GM19468 (cell line): ENCODE results near the gene PCDHGA1.
"Not testable (repeated sequence)": the region's sequence is repeated elsewhere in the genome, so short reads cannot be mapped to it uniquely, and the experiment has no call there.

ENCODE experiments used
- ATAC-seq: cut with Tn5 transposase; IDR thresholded peaks from one replicate; pipeline ENCODE4 v1.9.1; 2021; ENCODE audit warnings: mild to moderate bottlenecking, moderate library complexity, moderate number of reproducible peaks; ENCODE audit not compliant: unreplicated experiment; ENCODE audit errors: extremely low read depth

Gene PCDHGA1

DNA sequence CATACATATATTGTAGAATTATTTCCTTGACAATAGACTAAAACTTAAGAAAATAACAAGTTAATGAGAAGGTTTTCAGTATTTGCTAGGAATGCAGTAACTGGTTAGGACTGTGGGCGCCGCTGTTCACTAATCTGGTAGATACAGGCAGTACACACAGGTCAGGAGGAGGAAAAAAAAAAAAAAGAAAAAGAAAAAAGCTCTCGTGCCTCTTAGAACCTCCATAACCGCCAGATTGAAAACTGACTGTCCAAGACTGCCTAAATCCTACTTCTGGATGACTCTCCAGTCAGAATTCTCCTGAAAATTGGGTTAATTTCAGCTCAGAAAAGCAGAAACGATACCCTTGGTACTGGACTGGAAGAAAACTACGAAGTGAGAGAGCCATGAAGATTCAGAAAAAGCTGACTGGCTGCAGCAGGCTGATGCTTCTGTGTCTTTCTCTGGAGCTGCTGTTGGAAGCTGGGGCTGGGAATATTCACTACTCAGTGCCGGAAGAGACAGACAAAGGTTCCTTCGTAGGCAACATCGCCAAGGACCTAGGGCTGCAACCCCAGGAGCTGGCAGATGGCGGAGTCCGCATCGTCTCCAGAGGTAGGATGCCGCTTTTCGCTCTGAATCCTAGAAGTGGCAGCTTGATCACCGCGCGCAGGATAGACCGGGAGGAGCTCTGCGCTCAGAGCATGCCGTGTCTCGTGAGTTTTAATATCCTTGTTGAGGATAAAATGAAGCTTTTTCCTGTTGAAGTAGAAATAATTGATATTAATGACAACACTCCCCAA, at the start of gene PCDHGA1:
TSS of gene PCDHGA1 (plus strand) at position 216 of the 782 bp plus-strand sequence.
- no peak for ATAC-seq

DNA sequence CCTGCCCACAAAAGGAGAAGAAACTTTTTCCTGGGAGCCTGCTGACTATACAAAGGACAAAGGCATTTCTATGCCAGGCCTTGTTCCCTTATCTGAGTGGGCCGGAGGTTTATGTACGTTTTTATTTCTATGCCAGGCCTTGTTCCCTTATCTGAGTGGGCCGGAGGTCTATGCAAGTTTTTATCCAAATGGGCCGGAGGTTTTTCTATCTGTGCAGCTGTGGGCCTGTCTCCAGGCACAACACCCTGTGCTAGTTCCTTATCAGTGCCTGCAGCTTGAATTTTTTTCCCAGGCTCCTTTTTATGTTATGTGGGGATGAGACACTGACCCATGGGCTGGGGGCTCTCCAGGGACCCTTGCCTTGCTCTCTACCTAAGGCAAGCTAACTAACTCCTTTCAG, 31.9 kb upstream of the PCDHGA1 start:
- no peak for ATAC-seq

- ATAC-seq = no peak
Measured at GRCh38 chr5:141303756-141304155, 26.6 kb upstream of the PCDHGA1 start, which contains the start of gene SLC25A2. TSS of gene SLC25A2 (minus strand) at chr5:141304049. CDS start at chr5:141303865, 184 bp downstream.

- ATAC-seq = no peak
Measured at GRCh38 chr5:141306630-141307029, 23.7 kb upstream of the PCDHGA1 start.

DNA sequence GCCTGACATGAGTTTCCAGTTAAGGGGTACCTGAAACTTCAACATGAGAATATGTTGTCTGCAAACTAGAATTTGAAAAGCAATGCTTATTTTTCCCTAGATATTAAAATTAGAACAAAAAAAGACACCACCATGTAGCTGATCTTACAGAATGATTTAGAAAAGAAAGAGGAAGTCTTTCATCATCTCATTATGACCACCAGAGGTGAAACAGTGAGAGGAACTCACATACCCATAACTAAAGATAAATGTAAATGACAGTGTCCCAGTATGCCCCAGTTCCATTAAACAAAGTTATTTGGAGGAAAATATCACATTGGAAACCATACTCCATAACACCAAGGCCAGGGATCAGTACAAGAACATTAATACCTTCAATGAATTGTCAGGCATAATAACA, 16.6 kb upstream of the PCDHGA1 start:
- no peak for ATAC-seq

- not testable (repeated sequence) for ATAC-seq
Measured at GRCh38 chr5:141316963-141317362, 13.4 kb upstream of the PCDHGA1 start.

- no peak for ATAC-seq
Measured at GRCh38 chr5:141319202-141319601, 11.1 kb upstream of the PCDHGA1 start.

- no peak for ATAC-seq
Measured at GRCh38 chr5:141319699-141320098, 10.6 kb upstream of the PCDHGA1 start.

DNA sequence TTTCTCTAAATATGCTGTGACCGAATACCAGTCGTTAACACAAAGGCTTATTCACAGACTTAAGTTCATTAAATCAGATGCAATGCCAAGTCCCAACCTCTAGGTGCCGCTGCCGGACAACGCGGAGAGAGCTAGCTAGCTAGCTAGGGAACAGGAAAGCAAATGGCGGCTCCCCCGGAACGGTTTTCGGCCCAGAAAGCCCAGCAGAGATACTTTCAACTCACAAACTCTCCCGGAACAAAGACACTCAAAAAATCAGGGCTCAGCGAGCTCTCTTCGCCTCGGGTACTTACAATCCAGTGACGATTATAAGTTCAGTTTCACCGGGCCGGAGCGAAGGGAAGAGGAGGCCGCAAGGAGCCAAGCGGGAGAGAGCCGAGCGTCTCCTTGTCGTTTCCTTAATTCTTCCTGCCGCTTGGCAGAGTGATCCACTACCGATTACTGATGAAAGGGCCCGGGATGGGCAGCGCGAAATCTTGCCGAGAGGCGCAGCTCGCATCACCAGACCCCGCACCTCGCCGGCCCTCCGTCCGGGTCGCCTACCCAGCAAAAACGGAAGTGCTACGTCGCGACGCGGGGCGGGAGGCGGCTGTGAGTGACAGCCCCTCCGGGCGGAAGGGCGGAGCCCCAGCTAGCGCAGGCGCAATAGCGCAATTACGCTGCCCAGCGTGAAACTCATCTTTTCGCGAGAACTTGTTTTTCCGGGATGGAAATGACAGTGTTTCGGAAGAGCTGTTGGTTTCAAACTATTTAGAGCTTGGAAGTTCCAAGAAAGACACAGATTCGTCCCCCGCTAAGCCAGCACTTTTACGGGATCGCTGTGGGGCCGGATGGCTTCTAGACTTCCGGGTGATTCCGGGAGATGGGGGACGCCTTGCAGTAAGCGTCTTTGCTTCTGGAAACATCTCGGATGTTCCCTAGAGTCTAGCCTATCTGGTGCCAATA, 9.8 kb upstream of the PCDHGA1 start, which contains the start of gene TAF7:
TSS of gene TAF7 (minus strand) at position 560 of the 945 bp plus-strand sequence. CDS start 740 bp downstream, outside the sequence.
- ATAC-seq = peak; percentile 96

DNA sequence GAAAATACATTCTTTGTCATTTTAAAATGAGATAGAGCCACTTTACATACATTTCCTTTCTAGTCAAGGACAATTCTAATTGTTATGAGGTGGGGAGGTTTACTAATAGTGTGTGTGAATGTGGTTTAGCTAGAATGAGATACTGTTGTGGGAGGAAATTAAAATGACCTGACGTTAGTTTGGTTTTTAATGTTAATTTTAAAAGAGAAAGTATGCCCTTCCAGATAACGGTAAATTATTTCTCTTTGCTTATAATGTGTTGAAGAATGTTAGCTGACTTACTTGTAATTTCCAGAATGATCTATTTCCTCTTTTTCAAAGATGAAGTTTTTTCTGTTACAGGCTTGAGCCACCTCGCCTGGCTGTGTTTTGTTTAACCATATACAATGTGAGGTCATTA, 8.1 kb upstream of the PCDHGA1 start:
- no peak for ATAC-seq

DNA sequence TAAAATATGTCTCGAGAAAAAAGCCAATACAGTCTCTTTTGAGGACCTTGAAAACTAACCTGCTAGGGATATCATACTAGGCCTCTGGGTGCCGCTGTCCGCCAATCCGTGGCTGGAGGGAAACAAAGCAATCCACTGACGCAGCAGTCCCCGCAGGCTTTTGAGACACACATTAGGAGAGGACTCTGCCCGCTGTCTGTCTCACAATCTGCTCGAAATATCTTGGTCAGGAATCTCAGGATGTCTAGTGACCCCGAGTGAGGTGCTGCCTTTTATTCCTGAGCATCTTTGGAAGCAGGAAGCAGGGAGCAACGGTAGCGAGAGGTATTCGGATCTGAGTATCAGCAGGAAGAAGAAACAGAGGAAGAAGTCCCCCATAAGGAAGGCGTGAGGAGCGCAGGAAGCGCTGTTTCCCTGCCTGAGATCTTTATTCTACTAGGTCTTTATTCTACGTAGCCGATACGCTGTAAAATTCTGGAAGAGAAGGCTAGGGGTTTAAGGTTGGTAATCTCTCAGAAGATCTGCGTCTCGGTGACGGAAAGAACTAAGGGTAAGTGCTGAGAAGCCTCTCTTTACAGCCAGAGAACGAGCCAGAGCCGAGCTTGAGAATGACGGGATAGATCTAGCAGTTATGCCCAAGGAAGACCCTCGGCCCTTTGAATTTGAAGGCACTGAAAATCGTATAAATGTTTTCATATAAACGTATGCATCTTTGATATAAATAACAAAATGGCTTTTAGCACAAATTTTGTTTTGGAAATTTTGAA, 4.0 kb upstream of the PCDHGA1 start:
- peak; percentile 28 for ATAC-seq

DNA sequence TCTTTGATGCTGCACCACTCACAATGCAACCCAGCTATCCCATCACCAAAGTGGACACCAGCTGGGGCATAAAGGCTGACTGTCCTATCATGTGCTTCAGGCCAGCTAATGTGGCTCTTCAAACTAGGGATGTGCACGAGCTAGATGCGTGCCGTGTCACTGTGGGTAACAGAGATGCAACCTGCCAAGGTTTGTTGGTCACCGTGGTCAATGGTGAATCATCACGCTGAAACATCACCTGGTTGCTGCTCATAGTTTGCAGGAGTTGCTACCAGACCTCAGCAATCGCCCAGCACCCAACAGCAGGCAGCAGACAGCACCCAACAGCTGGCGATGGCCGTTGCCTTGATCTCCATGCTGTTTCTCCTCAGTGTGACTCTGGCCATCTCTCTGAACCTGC, 2.1 kb upstream of the PCDHGA1 start:
- ATAC-seq = no peak

DNA sequence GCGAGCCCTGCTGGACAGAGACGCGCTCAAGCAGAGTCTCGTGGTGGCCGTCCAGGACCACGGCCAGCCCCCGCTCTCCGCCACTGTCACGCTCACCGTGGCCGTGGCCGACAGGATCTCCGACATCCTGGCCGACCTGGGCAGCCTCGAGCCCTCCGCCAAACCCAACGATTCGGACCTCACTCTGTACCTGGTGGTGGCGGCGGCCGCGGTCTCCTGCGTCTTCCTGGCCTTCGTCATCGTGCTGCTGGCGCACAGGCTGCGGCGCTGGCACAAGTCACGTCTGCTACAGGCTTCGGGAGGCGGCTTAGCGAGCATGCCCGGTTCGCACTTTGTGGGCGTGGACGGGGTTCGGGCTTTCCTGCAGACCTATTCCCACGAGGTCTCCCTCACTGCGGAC, 2.3 kb downstream of the PCDHGA1 start:
- not testable (repeated sequence) for ATAC-seq

DNA sequence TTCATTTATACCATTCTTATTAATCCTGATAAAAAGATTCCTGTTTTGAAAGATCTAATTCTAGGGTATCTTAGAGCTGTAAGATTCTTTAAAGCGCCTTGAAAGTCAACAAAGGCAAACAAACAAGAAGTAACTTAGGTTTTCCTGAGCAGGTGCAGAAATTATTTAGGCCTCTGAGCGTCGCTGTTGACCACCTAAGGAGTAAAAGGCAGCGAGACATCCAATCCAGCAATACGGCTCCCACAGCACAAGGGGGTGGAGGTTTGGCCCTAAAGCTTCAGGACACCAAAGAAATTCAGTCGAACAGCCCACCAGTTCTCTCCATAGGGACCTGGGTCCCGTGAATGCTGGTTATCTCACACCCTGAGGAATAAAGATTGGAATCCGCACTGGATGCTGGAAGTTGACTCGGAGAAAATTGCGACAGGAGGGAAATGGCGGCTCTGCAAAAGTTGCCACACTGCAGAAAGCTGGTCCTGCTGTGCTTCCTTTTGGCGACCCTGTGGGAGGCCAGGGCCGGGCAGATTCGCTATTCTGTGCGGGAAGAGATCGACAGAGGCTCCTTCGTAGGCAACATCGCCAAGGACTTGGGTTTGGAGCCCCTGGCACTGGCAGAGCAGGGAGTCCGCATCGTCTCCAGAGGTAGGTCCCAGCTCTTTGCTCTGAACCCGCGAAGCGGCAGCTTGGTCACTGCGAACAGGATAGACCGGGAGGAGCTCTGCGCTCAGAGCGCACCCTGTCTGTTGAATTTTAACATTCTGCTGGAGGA, 8.4 kb downstream of the PCDHGA1 start, which contains the start of gene PCDHGA2:
TSS of gene PCDHGA2 (plus strand) at position 223 of the 769 bp plus-strand sequence.
- no peak for ATAC-seq

DNA sequence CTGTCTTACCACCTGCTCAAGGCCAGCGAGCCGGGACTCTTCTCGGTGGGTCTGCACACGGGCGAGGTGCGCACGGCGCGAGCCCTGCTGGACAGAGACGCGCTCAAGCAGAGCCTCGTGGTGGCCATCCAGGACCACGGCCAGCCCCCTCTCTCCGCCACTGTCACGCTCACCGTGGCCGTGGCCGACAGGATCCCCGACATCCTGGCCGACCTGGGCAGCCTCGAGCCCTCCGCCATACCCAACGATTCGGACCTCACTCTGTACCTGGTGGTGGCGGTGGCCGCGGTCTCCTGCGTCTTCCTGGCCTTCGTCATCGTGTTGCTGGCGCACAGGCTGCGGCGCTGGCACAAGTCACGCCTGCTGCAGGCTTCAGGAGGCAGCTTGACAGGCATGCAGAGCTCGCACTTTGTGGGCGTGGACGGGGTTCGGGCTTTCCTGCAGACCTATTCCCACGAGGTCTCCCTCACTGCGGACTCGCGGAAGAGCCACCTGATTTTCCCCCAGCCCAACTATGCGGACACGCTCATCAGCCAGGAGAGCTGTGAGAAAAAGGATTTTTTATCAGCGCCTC, 10.6 kb downstream of the PCDHGA1 start:
- not testable (repeated sequence) for ATAC-seq

DNA sequence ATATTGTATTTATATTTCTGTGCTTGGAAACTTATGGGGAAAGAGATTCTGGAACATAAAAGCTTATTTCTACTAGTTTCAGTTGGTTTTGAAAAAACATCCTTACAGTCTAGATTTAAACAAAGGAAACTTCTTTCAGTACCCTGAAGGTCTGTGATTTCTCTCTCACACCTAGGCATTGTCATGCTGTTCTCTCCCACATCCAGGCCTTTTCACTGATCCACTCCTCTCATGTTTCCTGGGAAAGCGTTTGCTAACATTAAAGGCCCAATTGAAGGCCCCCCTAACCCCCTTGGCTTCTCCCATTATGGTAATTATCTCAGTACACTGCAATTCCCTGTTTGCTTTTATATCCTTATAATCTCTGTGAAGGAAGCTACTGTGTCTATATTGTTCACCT, 12.5 kb downstream of the PCDHGA1 start:
- ATAC-seq = no peak

DNA sequence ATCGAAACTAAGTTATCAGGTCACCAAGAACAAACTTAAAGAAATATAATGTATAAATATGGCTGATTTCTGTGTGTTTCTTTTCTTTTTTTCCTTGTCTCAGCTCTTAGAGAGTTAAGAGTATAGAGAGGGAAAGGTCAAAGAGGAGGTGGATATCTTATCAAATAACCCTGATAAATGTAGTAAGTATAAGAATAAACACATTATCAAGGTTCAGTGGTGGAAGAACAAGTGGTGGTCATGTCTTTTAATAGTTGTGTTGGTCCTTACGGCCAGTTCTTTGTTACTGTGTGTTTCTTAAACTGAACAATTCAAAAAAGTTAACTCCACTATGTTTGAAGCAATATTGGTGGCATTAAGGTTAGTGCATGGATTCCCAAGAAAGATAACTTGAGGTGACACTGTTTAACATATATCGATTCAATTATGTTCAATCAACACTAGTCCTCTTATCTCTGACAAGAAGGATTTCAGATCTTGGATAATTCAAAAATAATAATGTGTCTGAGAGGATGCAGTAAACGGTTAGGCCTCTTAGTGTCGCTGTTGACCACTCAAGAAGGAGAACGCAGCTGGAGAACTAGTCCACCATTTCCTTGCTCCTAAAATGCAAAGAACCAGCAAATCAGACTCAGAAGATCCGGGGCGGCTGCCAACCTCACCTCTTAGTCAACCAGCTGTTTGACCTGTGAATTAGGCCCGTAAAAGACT, 13.1 kb downstream of the PCDHGA1 start, which contains the start of gene PCDHGA3:
TSS of gene PCDHGA3 (plus strand) at position 588 of the 711 bp plus-strand sequence. CDS start 205 bp downstream, outside the sequence.
- no peak for ATAC-seq

DNA sequence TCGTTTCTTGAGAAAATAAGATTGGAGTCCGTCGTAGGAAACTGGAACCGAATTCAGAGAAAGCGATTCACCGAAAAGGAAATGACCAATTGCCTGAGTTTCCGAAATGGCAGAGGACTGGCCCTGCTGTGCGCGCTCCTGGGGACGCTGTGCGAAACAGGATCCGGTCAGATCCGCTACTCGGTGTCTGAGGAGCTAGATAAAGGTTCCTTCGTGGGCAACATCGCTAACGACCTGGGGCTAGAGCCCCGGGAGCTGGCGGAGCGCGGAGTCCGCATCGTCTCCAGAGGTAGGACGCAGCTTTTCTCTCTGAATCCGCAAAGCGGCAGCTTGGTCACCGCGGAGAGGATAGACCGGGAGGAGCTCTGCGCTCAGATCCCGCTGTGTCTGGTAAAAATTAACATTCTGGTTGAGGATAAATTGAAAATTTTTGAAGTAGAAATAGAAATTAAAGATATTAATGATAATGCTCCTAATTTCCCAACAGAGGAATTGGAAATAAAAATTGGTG, 13.7 kb downstream of the PCDHGA1 start:
- ATAC-seq = no peak
